HG02885 (cell line): Measurements from ENCODE around the gene VOPP1.

Source experiments
- ATAC-seq: cut with Tn5 transposase; IDR thresholded peaks from one replicate; pipeline ENCODE4 v1.9.1; 2021; ENCODE audit warnings: mild to moderate bottlenecking; ENCODE audit not compliant: unreplicated experiment, poor library complexity

VOPP1 gene

GRCh38 chr7:55534916-55535590 is 37.2 kb downstream of the VOPP1 start:
- ATAC-seq, result no peak

GRCh38 chr7:55534262-55534915 is 37.9 kb downstream of the VOPP1 start:
- peak; percentile 64 for ATAC-seq

GRCh38 chr7:55533729-55534080 is 38.6 kb downstream of the VOPP1 start:
- ATAC-seq, result no peak

GRCh38 chr7:55533050-55533728 is 39.1 kb downstream of the VOPP1 start:
- peak; percentile 60 for ATAC-seq

- ATAC-seq, result peak; percentile 12
These were observed 40.0 kb downstream of the VOPP1 start for GRCh38 chr7:55532150-55532917.

- no peak for ATAC-seq
These were observed 40.8 kb downstream of the VOPP1 start for GRCh38 chr7:55531536-55531935.

GRCh38 chr7:55527307-55527706 is 45.0 kb downstream of the VOPP1 start:
- no peak for ATAC-seq

- ATAC-seq, result peak; percentile 76
These were observed 45.5 kb downstream of the VOPP1 start for GRCh38 chr7:55526770-55527169.

- ATAC-seq, result no peak
These were observed 46.0 kb downstream of the VOPP1 start for GRCh38 chr7:55526329-55526728.

- ATAC-seq, result no peak
These were observed 47.6 kb downstream of the VOPP1 start for GRCh38 chr7:55524558-55525310.

GRCh38 chr7:55523366-55523765 is 48.9 kb downstream of the VOPP1 start:
- ATAC-seq, result no peak

GRCh38 chr7:55521917-55522902 is 50.1 kb downstream of the VOPP1 start:
- ATAC-seq, result no peak

GRCh38 chr7:55521512-55521911 is 50.8 kb downstream of the VOPP1 start:
- no peak for ATAC-seq

GRCh38 chr7:55520426-55521140 is 51.7 kb downstream of the VOPP1 start:
- no peak for ATAC-seq

GRCh38 chr7:55518836-55519235 is 53.5 kb downstream of the VOPP1 start:
- ATAC-seq, result no peak

GRCh38 chr7:55517936-55518689 is 54.2 kb downstream of the VOPP1 start:
- no peak for ATAC-seq

- ATAC-seq, result peak; percentile 79
These were observed 55.1 kb downstream of the VOPP1 start for GRCh38 chr7:55517191-55517633.

GRCh38 chr7:55516409-55516808 is 55.9 kb downstream of the VOPP1 start:
- no peak for ATAC-seq
